GM18508 (cell line): ENCODE data around the gene GPRC6A.
A peak's percentile ranks its signal among the peaks of the same experiment; 100 is the strongest.
"Not testable (repeated sequence)": the region's sequence is repeated elsewhere in the genome, so short reads cannot be mapped to it uniquely, and the experiment has no call there.

Experiments
- ATAC-seq: cut with Tn5 transposase; IDR thresholded peaks from one replicate; pipeline ENCODE4 v1.9.1; 2021; ENCODE audit warnings: moderate number of reproducible peaks; ENCODE audit not compliant: insufficient read depth, unreplicated experiment

GPRC6A gene, protein sequence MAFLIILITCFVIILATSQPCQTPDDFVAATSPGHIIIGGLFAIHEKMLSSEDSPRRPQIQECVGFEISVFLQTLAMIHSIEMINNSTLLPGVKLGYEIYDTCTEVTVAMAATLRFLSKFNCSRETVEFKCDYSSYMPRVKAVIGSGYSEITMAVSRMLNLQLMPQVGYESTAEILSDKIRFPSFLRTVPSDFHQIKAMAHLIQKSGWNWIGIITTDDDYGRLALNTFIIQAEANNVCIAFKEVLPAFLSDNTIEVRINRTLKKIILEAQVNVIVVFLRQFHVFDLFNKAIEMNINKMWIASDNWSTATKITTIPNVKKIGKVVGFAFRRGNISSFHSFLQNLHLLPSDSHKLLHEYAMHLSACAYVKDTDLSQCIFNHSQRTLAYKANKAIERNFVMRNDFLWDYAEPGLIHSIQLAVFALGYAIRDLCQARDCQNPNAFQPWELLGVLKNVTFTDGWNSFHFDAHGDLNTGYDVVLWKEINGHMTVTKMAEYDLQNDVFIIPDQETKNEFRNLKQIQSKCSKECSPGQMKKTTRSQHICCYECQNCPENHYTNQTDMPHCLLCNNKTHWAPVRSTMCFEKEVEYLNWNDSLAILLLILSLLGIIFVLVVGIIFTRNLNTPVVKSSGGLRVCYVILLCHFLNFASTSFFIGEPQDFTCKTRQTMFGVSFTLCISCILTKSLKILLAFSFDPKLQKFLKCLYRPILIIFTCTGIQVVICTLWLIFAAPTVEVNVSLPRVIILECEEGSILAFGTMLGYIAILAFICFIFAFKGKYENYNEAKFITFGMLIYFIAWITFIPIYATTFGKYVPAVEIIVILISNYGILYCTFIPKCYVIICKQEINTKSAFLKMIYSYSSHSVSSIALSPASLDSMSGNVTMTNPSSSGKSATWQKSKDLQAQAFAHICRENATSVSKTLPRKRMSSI

GRCh38 chr6:116828983-116829382 lies at the start of gene GPRC6A:
GPRC6A (minus strand) TSS chr6:116829083; CDS start chr6:116829013, 70 bp downstream.
- no peak for ATAC-seq

DNA sequence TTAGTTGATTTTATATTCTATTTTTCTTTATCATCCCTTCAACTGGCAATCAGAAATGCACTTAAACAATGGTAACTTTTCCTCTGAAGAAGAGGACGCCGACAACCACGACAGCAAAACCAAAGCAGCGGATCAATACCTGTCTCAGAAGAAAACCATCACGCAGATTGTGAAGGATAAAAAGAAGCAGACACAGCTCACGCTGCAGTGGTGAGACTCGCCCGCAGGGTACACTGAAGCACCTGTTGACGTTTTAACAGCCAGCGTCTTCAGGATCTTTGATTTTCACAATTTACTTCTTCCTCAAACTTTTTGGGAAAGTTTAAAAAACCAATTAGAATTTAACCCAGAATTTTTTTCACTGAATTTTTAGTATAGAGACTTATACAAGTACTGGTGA lies 48.9 kb upstream of the GPRC6A start:
- ATAC-seq, result no peak

DNA sequence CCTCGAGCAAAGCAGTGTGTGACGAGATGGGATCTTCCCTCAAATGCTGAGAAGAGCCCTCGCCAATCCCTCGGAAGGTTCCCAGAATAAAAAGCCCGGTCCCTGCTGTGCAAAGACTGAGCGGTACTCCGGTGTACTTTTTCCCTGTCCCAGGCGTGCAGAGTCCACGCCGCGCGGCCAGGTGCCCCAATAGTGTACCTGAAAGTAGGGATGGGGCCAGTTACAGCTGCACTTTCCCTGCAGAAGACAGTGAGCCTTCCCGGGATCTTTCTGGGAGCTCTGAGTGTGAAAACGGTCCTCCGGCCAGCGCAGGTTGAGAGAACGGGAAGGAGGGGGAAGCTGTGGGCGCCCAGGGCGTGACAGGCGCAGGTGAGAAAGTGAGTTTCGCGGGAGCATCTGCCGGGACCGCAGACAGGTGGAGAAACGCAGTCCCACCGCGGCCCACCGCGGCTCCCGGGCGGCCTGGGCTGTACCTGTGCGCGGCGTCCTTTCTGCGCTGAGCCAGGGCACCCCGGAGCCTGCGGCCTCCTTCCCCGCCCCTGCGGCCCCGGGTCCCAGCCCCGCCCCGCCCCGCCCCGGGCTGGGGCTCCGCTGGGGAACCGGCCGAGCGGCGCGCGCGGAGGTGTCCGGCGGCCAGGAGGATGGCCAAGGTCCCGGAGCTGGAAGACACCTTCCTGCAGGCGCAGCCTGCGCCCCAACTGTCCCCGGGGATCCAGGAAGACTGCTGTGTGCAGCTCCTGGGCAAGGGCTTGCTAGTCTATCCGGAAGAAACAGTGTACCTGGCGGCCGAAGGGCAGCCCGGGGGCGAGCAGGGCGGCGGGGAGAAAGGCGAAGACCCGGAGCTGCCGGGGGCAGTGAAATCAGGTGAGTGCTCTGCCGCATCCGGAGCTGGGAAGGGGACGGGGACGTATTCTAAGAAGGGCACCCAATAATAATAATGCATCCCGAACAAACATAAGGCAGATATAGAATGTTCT lies 48.0 kb upstream of the GPRC6A start, which contains the start of gene RFX6:
RFX6 (plus strand) TSS at position 608 of the 977 bp plus-strand sequence; CDS start at position 642, 34 bp downstream.
- no peak for ATAC-seq

DNA sequence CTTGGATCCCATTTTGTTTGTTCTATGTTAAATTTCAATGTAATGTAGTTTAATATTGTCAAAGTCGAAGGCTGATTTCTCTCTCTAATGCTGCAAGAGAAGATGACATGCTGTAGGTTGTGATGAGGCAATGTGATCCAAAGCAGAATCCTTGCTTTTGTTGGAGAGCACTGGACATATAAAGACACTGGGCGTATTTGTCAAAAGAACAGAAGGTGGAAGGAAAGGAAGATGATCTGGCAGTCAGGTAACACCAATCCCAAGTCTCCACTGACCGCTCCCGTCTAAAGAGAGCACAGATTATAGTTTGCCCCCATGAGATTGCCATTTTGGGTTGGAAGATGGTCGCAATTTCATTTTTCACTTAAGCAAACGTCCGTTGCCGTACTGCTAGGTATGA lies 47.2 kb upstream of the GPRC6A start:
- no peak for ATAC-seq

GRCh38 chr6:116872771-116873170 lies 43.9 kb upstream of the GPRC6A start:
- no peak for ATAC-seq

- ATAC-seq, result peak; percentile 89
These were observed 37.5 kb upstream of the GPRC6A start for GRCh38 chr6:116866281-116866871.

- no peak for ATAC-seq
These were observed 30.4 kb upstream of the GPRC6A start for GRCh38 chr6:116859264-116859663.

- ATAC-seq, result no peak
These were observed 29.2 kb upstream of the GPRC6A start for GRCh38 chr6:116858060-116858459.

GRCh38 chr6:116847227-116847626 lies 18.3 kb upstream of the GPRC6A start:
- ATAC-seq, result no peak

DNA sequence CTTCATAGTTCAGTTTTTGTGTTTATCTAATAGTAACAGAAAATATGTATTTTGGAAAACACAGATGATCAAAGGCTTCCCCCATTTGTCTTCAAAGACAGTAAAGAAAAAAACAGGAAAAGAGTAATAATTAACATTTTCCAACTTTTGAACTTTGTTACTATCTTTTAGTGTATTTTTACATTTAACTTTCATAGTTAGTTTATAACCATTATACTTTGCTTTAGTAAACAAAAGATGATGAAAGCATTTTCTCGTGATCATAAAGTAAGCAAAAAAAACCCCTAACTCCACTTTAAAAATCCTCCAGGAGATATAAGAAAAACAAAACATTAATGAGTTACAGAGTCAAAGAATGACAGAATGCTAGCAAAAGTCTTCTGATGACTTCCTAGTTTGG lies 13.6 kb upstream of the GPRC6A start:
- ATAC-seq, result no peak

- ATAC-seq, result no peak
These were observed 11.2 kb upstream of the GPRC6A start for GRCh38 chr6:116840091-116840490.

DNA sequence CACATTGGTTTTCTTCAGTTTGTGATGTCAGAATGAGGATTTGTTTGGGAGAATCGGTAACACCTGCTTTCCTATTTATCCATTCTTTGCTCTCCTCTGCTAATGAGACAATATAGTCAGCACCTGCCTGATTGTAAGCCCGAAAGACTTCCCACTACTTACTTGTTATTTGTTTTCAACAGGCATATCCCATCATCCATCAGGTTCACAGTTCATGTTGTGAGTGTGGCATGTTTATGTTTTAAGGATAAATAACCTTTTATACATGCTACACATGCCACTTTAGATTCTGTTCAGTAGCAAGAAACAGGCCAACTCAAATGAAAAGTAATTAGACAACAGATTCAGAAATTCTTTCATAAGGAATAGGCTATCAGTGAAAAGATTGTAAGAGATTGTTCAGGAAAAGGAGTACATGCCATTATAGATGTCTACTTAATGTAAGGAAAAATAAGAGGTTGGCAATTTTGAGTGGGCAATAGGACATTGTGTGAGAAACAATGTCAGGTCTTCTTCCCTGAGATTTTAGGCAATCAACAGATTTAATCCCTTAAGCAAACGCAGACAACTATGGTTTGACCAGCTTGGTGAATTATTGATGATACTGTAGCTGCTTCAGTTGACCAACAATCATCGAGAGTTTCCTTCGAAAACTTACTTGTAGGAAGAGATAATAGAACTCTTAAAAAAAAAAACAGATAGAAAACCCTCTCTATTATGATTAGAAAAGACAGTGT lies 7.9 kb upstream of the GPRC6A start:
- no peak for ATAC-seq

DNA sequence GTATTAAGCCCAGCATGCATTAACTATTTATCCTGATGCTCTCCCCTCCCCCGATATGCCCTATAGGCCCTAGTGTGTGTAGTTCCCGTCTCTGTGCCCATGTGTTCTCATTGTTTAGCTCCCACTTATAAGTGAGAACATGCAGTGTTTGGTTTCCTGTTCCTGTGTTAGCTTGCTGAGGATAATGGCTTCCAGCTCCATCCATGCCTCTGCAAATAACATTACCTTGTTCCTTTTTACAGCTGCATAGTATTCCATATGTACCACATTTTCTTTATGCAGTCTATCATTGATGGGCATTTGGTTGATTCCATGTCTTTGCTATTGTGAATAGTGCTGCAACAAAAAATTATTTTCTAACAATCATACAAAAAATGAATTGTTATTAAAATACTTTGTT lies 5.6 kb upstream of the GPRC6A start:
- not testable (repeated sequence) for ATAC-seq

GRCh38 chr6:116827561-116828240 lies 1.2 kb downstream of the GPRC6A start:
- no peak for ATAC-seq

- not testable (repeated sequence) for ATAC-seq
These were observed 12.5 kb downstream of the GPRC6A start for GRCh38 chr6:116816336-116816735.

DNA sequence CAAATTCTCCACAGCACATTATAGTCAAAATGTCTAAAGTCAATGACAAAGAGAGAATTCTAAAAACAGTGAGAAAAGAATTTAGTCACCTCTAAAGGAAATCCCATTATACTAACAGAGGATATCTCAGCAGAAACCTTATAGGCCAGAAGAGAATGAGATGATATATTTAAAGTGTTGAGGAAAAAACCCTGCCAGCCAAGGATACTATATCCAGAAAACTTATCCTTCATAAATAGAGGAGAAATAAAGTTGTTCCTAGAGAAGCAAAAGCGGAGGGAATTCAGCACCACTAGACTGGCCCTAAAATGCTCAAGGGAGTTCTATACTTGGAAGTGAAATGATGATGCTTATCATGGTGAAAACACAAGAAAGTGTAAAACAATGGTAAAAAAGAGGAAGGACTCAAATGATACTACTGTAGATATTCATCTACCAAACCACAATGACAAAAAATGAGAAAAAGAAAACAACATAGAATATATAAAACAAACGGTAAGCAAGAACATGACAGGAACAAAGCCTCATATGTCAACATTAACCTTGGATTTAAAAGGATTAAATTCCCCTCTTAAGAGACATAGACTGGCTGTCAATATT lies 16.7 kb downstream of the GPRC6A start:
- no peak for ATAC-seq

- ATAC-seq, result no peak
These were observed 26.9 kb downstream of the GPRC6A start for GRCh38 chr6:116801971-116802370.

GRCh38 chr6:116799945-116800344 lies 28.9 kb downstream of the GPRC6A start:
- no peak for ATAC-seq
